Activated gamma-delta T cell treated with anti-CD3 and anti-CD28 coated beads, Interleukin-2, amount 50 U/mL, for 16 hours (primary cell): ENCODE results near the gene TBCA.
"Not testable (repeated sequence)": the region's sequence is repeated elsewhere in the genome, so short reads cannot be mapped to it uniquely, and the experiment has no call there.

Experiments used
- DNase-seq: peaks from one replicate; pipeline ENCODE4 v3.0.0-alpha.2; 2020; ENCODE audit warnings: low read depth

The TBCA gene

GRCh38 chr5:77707791-77708190 is 68.3 kb downstream of the TBCA start:
- no peak for DNase-seq

DNA sequence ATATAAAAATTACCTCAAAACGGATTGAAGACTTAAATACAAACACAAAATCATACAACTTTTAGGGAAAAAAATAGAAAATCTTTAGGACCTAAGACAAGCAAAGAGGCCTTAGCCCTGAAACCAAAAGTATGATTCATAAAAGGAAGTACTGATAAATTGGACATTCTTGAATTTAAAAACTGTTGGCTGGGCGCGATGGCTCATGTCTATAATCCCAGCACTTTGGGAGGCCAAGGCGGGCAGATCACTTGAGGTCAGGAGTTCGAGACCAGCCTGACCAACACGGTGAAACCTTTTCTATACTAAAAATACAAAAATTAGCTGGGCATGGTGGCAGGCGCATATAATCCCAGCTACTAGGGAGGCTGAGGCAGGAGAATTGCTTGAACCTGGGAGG is 76.6 kb downstream of the TBCA start:
- not testable (repeated sequence) for DNase-seq

GRCh38 chr5:77698920-77699319 is 77.2 kb downstream of the TBCA start:
- no peak for DNase-seq

GRCh38 chr5:77697692-77698091 is 78.4 kb downstream of the TBCA start:
- DNase-seq: no peak

DNA sequence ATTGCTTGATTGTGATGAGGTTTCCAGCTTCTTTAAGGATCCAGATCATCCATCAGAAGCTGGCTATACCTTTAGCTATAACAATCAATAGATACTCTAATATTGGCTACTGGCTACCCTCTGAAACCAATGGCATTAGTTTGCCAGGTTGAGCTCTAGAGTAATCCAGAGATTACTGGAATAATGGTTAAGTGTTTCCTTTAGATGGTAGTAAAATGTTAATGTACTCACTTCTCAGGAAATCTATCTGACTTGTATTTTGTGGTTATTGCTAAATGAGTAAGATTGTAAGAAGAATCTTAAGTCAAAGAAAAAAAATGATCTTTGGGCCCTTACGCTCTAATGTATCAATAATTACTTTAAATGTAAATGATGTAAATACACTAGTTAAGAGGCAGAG is 80.0 kb downstream of the TBCA start:
- no peak for DNase-seq

DNA sequence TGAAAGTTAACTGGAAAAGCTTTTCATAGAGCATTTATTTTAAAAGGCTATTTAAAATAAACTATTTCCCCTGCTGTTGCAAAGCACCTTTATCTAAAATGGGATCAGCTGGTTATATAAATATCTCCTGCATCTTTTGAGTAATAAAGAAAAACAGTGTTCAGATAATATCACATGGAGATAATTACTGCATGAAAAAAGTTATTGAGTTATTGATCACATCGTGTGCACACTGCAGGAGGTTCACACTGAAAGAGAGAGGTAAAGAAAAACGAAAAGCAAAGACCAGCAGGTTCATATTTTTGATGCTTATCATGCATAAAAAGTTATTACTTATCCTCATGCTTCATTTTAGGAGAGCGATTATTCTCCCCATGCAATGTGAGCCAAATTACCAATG is 82.2 kb downstream of the TBCA start:
- DNase-seq: no peak

DNA sequence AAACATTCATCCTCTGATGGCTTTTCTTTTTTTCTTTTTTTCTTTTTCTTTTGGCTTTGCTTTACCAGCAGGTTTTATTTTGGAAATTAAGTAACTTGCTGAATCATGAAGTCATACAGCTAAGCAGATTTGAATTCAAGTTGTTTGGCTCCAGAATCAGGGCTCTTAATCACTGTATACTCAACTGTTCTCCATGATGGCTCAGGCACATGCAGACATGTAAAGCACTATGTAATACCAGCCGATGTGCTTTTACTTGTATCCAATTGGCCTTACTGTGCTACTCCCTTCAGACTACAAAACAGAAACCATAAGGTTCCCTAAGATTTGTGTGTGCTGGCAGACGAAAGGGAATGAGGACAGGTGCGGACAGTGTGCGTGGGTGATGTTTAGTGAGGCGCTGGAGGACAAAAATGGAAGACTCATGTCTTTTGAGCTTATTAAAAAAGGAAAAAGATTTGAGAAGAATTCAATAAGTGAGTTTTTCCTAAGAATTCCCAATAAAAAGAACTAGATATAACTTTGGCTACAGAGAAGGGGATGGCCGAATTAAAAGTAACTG is 92.9 kb downstream of the TBCA start:
- no peak for DNase-seq

- no peak for DNase-seq
These were observed 105.6 kb downstream of the TBCA start for GRCh38 chr5:77670526-77670925.

DNA sequence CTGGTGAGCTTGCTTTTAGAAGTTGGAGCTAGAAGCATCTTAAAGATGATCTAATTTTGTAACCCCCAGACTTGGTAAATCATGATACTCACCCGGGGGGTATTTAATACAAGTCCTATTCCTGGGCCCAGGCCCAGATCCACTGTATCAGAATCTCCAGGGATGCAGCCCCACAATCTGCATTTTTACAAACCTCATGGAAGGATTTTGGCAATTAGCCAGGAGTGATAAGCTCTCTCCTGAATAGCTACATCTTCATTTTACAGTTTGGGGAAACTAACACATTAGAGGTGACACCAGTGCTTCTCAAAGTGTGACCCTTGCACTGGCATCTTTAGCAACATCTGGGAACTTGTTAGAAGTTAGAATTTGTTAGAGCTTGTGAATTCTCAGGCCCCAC is 106.5 kb downstream of the TBCA start:
- no peak for DNase-seq

DNA sequence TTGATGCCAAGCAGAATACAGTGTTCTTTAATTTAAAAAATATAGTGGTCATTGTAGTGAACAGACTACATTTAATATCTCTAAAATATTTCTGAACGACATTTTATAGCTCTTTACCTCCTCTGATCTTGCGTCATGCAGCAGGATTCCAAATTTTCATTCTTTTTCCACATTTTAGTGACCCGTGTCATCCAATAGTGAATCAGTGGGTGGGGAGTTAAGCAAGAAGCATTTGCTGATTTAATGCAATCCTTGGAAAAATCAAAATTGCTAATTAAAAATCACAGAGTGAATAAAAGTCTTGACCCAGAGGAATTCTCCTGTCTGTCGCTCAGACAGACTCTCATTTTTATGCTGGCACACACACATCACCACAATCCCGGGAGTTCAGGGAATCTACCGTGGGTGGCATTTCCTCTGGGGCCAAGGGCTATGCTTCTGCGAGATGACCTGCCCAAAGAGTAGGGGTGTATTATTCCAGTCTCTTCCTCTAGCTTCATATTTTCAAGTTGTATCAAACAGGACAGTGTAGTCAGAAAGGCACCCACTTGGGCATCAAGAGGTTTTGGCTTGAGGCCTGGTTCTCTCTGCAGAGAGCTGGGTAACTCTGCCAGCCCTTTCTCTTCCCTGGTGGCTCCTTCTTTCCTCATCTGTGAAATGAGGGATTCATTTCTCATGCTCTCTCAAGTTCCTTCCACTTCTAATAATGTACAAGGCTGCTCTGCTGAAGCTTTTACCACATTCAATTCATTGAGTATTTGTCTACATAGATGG is 112.9 kb downstream of the TBCA start:
- no peak for DNase-seq

DNA sequence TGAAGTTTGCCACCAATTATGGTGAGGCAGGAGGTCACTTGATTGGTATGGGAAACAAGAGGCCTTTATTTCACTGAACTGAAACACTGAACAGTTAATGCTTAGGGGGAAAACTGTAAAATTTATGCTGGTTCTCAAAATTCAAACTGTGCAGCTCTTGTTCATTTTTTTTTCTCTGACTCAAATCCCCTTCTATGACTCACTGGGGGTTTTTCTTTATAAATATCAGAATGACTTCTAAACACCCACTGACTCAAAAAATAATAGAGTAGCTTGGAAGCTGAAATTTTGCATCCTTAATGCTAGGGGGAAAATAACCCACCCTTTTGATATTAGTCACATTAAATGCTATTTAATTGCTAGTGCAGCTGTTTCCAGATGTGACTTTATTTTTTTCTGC is 113.5 kb downstream of the TBCA start:
- no peak for DNase-seq

DNA sequence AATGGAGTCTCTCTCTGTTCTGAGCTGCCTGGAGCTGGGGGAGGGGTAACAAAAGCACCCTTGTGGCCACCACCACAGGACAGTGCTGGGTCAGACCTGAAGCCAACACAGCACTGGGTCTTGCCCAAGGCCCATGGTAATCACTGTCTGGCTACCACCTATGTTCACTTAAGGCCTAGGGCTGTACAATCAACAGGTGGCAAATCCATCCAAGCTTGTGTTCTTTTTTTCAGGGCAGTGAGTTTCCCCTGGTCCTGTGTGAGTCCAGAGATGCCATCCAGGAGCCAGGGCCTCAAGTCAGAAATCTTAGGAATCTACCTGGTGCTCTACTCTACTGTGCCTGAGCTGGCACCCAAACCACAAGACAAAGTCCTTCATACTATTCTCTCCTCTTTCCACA is 117.5 kb downstream of the TBCA start:
- DNase-seq: no peak

DNA sequence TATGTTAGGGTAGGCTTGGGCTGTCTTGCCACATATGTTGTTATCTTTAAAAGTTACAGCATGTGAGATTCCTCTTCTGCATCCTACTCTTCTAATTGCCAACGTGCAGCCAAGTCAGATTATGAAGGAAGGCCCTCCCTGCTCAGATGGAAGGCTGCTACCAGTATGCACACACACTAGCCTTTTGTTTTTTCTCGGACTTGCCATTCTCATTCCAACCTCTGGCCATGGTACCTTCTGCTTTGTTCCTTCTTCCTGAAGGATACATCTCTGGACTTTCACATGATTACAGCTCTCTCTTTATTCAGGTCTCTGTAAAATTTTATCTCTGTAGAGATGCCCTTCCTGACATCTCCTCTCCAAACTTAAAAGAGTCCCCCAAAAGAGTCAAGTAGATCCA is 124.8 kb downstream of the TBCA start:
- no peak for DNase-seq

DNA sequence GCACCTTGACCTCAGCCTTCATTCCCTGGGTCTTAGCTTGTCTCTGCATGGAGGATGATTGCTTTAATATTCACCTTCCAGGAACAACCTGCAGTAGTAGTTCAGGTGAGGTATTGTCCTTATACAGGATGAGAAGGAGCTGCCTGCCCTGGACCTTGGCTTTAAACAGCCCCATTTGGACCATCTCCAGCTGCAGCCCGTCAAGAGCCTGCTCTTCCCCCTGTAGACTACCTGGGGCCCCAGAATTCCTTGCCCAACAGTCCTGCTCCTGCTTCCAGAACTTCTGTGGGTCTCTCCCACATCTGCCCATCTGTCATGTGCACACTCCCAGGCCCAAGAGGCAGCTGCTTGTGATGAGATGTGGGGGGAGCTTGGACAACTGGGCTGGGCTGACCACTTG is 125.5 kb downstream of the TBCA start:
- DNase-seq: no peak

DNA sequence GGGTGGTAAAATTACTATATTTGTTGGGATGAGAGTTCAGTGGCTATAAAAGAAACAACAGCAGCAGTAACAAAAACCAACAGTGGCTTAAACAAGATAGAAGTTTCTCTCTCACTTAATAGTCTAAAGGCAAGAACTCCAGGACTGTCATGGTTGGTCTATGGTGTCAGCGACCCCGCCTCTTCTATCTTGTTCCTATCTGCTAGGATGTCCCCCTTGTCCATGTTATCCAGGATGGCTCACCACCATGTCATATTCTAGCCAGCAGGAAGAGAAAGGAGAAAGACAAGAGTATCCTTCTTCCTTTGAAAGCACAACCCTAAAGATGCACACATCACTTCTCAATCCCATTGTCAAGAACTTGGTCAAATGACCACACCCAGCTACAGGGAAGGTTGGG is 126.4 kb downstream of the TBCA start:
- no peak for DNase-seq

GRCh38 chr5:77645995-77646639 is 130.0 kb downstream of the TBCA start:
- no peak for DNase-seq

GRCh38 chr5:77645158-77645994 is 130.8 kb downstream of the TBCA start:
- DNase-seq: no peak

- DNase-seq: no peak
These were observed 131.6 kb downstream of the TBCA start for GRCh38 chr5:77644371-77645157.

DNA sequence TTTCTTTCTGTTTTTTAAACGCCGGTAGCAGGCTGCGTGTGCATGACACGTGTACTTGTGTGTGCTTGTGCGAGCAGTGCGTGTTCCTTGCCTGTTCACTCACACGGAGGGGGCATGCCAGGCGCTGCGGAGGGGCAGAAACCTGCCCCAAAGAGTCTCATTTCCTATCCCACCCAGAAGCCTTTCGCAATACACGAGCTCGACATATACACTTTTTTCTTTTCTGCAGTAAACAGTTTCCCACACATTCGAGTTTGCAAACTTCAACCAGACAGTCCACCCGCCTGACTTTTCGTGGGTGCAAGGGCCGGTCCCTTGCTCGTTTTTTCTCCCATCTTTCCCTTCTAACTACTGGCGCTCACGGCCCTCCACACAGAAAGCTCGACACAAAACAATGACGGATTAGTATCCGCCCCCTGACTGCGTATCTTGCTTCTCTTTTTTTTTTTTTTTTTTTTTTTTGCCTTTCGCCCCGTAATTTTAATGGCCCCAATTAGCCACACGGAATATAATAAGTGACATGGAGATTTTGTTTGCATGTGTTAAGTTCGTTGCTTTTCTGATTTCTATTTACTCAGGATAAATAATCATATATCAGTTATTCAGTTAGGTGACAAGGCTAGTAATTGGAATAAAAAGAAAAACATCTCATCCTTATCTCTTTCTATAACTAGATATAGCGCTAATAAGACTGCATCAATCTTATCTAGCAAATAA is 132.3 kb downstream of the TBCA start:
- DNase-seq: no peak

- DNase-seq: no peak
These were observed 133.1 kb downstream of the TBCA start for GRCh38 chr5:77642738-77643653.
